ENCODE results near the gene LAG3.

The LAG3 gene

GRCh38 chr12:6772726-6773589, 638 bp downstream of the LAG3 start:
- DNase-seq, result no peak

- DNase-seq, result peak; percentile 20
These were observed 1.5 kb downstream of the LAG3 start for GRCh38 chr12:6773590-6774351.

- peak; percentile 24 for DNase-seq
These were observed 2.3 kb downstream of the LAG3 start for GRCh38 chr12:6774499-6775062.

DNA sequence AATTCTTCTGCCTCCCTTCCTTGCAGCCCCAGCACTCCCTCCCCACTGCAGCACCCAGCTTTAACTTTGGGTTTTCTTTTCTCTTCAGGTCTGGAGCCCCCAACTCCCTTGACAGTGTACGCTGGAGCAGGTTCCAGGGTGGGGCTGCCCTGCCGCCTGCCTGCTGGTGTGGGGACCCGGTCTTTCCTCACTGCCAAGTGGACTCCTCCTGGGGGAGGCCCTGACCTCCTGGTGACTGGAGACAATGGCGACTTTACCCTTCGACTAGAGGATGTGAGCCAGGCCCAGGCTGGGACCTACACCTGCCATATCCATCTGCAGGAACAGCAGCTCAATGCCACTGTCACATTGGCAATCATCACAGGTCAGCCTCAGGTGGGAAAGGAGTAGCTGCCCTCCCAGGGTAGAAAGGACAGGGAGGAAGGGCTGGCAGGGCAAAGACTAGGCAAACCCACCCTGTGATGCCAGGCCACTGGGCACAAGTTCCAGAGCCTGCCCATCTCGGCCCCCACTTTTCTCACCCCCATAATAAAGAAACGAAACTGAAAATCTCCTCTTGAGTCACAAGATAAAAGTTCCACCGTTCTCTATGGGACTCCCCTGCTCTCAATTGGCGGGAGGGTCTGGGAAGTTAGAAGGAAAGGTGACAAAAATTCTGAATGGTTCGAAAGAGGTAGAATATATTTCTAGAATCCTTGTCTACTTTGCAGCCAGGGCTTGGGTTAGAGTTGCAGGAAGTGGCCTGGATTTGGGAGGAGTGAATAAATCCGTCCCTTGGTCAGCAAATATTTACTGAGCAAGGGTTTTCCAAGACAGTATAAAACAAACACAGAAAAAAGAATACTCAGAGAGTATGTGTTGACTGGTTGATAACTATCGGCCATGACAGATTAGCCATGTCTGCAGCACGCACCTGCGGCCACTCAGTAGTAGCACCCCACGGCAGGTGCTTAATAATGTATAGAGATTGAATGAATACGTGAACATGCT, 3.2 kb downstream of the LAG3 start:
- no peak for DNase-seq

GRCh38 chr12:6777386-6777785, 5.1 kb downstream of the LAG3 start:
- no peak for DNase-seq

DNA sequence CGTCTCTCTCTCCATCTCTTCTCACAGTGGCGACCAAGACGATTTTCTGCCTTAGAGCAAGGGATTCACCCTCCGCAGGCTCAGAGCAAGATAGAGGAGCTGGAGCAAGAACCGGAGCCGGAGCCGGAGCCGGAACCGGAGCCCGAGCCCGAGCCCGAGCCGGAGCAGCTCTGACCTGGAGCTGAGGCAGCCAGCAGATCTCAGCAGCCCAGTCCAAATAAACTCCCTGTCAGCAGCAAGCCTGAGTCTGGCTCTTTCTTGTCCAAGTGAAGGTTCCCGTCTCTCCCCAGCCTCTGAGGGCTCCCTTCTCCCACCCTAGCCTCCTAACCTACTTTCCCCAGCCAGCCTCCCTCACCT, 5.9 kb downstream of the LAG3 start:
- DNase-seq, result no peak

DNA sequence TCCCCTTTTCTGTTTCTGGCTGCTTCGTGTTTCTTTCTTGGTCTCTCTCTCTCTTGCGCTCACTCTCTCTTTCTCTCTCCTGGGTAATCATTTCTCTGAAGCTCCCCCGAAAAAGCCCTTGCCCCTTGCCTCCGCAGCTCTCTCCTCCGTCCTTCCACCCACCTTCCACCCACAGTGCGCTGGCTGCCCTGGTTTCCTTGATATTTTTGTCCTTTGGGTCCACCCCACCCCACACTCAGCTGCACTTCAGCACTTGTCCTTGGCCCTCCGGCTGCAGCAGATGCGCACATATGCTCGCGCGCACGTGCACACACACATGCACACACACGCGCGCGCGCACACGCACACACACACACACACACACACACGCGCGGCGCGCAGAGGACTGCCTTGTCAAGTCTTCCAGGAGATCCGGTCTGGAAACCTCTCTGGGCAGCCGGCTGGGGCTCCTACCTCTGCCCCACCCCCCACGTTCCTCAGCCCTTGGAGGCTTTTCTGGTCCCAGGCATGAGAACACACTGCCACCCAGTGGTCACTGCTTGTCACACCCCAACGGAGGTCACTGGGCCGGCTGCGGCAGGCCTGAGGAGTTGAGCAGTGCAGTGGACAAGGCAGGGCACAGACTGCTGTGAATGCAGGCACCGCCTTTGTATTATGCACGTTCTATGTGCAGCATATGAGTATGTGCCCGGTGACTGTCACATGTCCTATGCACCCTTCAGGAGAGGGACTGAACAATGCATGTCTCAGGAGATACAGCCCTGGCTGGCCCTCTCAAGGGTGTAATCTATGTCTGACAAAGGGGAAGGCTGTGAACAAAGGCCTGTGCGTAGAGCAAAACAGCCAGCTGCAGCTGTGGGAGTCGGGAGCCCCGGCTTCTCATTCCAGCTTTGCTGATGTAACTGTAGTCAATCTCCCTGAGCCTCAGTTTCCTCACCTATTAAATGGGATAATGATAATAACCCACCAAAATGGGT, 6.5 kb downstream of the LAG3 start:
- DNase-seq, result peak; percentile 42

- DNase-seq, result no peak
These were observed 7.5 kb downstream of the LAG3 start for GRCh38 chr12:6779708-6780432.

GRCh38 chr12:6780573-6780972, 8.3 kb downstream of the LAG3 start:
- DNase-seq, result no peak

DNA sequence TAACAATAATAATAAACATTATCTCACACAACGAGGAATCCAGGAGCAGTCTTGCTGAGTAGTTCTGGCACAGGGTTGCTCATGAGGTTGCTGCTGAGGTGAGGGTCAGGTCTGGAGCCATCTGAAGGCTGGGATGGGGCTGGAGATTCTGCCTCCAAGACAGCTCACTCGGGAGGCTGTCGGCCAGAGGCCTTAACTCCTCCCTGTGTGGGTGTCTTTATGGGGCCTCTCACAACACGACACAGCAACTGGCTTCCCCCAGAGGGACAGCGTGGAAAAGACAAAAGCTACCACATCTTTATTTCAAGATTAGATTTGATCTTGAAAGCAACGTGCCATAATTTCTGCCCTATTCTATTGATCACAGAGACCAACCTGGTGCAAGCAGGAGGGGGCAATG, 9.8 kb downstream of the LAG3 start:
- no peak for DNase-seq

- DNase-seq, result no peak
These were observed 10.7 kb downstream of the LAG3 start for GRCh38 chr12:6782850-6783566.

GRCh38 chr12:6783828-6784227, 11.5 kb downstream of the LAG3 start:
- DNase-seq, result no peak

- no peak for DNase-seq
These were observed 12.0 kb downstream of the LAG3 start for GRCh38 chr12:6784296-6784695.

- no peak for DNase-seq
These were observed 12.4 kb downstream of the LAG3 start for GRCh38 chr12:6784761-6785160.

DNA sequence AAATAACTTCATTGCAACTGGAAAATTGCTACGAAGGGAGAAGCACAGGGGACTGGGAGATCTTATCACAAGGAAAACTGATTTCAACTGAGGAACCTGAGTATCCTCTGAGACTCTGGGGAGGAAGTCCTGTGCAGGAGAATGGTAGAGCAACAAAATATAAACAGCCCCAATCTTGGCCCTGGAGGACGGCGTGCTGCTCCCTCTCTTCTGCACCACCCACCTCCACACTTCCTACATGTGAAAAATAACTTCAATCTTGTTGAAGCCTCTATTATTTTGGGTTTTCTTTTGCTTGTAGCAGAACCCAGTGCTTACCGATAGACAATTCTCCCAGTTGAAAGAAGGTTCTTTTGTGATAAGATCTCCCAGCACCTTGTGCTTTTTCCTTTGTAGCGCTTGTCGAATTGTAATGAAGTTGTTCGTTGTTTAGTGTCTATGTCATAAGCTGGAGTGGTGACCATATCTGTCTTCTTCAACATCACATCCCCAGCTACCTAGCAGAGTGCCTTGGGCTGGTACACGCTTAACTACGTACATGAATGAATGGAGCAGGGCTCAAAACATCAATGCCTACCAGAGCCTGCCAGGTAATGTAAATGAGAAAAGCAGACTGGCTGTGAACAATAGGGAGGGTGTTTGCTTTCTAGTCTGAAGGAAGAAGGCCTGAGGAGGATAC, 14.2 kb downstream of the LAG3 start:
- DNase-seq, result no peak

GRCh38 chr12:6787309-6787708, 15.0 kb downstream of the LAG3 start:
- DNase-seq, result no peak

GRCh38 chr12:6788972-6789924, 16.9 kb downstream of the LAG3 start, which contains the start of gene CD4:
TSS of gene CD4 (plus strand) at chr12:6789528. CDS start at chr12:6800139, 10,611 bp downstream.
- no peak for DNase-seq

All from activated gamma-delta T cell (primary cell).